Cardiac fibroblast (primary cell): ENCODE measurements around the gene DPYSL3.
"Not testable (repeated sequence)": the region's sequence is repeated elsewhere in the genome, so short reads cannot be mapped to it uniquely, and the experiment has no call there.

ENCODE experiments used
- DNase-seq, 2 donors: peaks; one replicate each; pipeline versions ENCODE4 v3.0.0 to v3.0.0-alpha.2; 2010; ENCODE audit warnings: low read depth in 2 of 2
- H3K4me3 ChIP-seq, 2 donors: replicated peaks in 1 of 2; 1 replicate in 1 of 2; 2 replicates in 1 of 2; pipeline ENCODE4 v1.5.1; 2011; ENCODE audit warnings: low read depth in 2 of 2, low read length in 2 of 2, mild to moderate bottlenecking in 2 of 2, moderate library complexity in 1 of 2
- CTCF ChIP-seq: IDR thresholded peaks from one replicate; pipeline ENCODE4 v1.5.1; 2011; ENCODE audit warnings: low read depth, mild to moderate bottlenecking, low read length, inconsistent platforms

Gene DPYSL3

GRCh38 chr5:147509710-147510651 is at the start of gene DPYSL3:
Gene DPYSL3, minus strand, starts transcription at chr5:147510068. Its CDS starts 210 bp downstream, at chr5:147509858.
- peak; percentile 41 for TF ChIP-seq CTCF
- peak within 1 kb of the TSS; percentile 79 to 87 for H3K4me3 ChIP-seq
- peak; percentile 72 to 88 for DNase-seq

- no peak overlapping the region for H3K4me3 ChIP-seq
- peak; percentile 84 to 90 for DNase-seq
- peak; percentile 69 for TF ChIP-seq CTCF
Measured at GRCh38 chr5:147558826-147559225, 49.0 kb upstream of the DPYSL3 start.

GRCh38 chr5:147557876-147558745 is 48.2 kb upstream of the DPYSL3 start:
- peak in 1 of 2 donors; percentile 79 for DNase-seq
- H3K4me3 ChIP-seq = no peak overlapping the region
- TF ChIP-seq CTCF = no peak

GRCh38 chr5:147555176-147555575 is 45.3 kb upstream of the DPYSL3 start:
- no peak for TF ChIP-seq CTCF
- no peak for DNase-seq
- H3K4me3 ChIP-seq = no peak overlapping the region

- no peak for TF ChIP-seq CTCF
- H3K4me3 ChIP-seq = no peak overlapping the region
- DNase-seq = peak; percentile 85 to 92
Measured at GRCh38 chr5:147554261-147554817, 44.5 kb upstream of the DPYSL3 start.

- peak overlapping the region in 1 of 2 donors; percentile 13 for H3K4me3 ChIP-seq
- DNase-seq = not testable (repeated sequence)
Measured at GRCh38 chr5:147553817-147554216, 43.9 kb upstream of the DPYSL3 start.
